ENCODE data around the gene ADAMTS15.

DNA sequence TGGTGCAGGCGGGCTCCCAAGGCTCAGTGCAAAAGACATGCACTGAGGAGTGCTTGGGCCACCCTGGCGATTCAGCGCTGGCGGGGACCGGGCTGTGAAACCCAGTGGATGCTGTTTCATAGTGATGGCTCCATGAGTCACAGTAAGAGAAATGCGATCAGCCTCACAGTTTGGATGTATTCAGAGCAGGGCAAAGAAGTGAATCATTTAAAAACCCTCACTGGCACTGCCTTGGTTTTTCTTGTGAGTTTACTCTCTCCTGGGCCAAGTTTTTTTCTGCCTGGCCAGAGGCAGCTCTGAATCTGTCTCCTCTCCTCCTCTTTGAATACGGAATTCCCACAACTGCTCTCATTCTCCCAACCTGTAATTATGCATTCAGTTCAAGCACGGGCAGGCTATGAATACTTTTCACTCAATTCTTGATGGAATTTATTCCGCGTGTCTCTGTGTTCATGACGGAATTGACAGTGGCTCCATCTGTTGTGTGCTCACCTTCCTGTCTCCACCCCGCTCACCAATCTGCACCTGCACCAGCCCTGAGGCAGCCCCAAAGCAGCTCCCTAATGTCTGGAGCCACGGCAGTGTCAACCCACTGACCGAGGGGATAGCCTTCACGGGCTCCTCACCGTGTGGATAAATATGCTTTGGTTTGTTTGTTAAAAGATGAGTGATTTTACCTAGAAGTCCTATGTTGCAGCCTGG lies 34.9 kb upstream of the ADAMTS15 start:
- TF ChIP-seq, protein P1, sequence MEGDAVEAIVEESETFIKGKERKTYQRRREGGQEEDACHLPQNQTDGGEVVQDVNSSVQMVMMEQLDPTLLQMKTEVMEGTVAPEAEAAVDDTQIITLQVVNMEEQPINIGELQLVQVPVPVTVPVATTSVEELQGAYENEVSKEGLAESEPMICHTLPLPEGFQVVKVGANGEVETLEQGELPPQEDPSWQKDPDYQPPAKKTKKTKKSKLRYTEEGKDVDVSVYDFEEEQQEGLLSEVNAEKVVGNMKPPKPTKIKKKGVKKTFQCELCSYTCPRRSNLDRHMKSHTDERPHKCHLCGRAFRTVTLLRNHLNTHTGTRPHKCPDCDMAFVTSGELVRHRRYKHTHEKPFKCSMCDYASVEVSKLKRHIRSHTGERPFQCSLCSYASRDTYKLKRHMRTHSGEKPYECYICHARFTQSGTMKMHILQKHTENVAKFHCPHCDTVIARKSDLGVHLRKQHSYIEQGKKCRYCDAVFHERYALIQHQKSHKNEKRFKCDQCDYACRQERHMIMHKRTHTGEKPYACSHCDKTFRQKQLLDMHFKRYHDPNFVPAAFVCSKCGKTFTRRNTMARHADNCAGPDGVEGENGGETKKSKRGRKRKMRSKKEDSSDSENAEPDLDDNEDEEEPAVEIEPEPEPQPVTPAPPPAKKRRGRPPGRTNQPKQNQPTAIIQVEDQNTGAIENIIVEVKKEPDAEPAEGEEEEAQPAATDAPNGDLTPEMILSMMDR (IDR thresholded peaks at IDR 0.05; ENCODE audit: low read depth, low read length): no peak
- no peak for TF ChIP-seq POLR2A (IDR thresholded peaks at IDR 0.05; ENCODE audit: extremely low read depth, insufficient read length)

All from NB4 (cell line).